HepG2 (cell line): ENCODE data around the gene NFATC4. TPM values are rescaled to one million over a fixed set of nuclear protein-coding genes. Genes with fewer than 3 reads are reported as not detected.
A peak's percentile ranks its signal among the peaks of the same experiment; 100 is the strongest.

Experiments
- CREBL2 ChIP-seq: sonication (generic); formaldehyde crosslinking; IDR thresholded peaks from 2 replicates; pipeline ENCODE4 v1.8.1; 2023; ENCODE audit warnings: missing genetic modification reagents, mild to moderate bottlenecking, borderline replicate concordance
- EZH2 ChIP-seq: conservative IDR thresholded peaks from 2 replicates; pipeline ENCODE4 v1.6.1; 2012; ENCODE audit warnings: mild to moderate bottlenecking, low read depth, low read length, moderate library complexity
- GATAD2A ChIP-seq: IDR thresholded peaks from 2 replicates; pipeline ENCODE4 v1.6.1; 2016
- HOXA3 ChIP-seq: sonication (generic); formaldehyde crosslinking; IDR thresholded peaks from 2 replicates; pipeline ENCODE4 v1.5.0; 2020; ENCODE audit warnings: missing genetic modification reagents
- IRX3 ChIP-seq: sonication (generic); formaldehyde crosslinking; IDR thresholded peaks from 2 replicates; pipeline ENCODE4 v1.8.1; 2023; ENCODE audit warnings: mild to moderate bottlenecking, low read depth, missing genetic modification reagents, borderline replicate concordance
- LCORL ChIP-seq, 2 experiments: fragments of 450-650 bp in 1 of 2; sonication (generic) in 1 of 2; formaldehyde crosslinking in 1 of 2; IDR thresholded peaks; 2 replicates each; pipeline versions ENCODE4 v1.5.0 to v1.6.1; 2017 to 2020; ENCODE audit warnings: antibody characterized with exemption in 1 of 2, missing genetic modification reagents in 1 of 2
- MIER3 ChIP-seq: IDR thresholded peaks from 2 replicates; pipeline ENCODE4 v1.6.1; 2016; ENCODE audit warnings: missing compliant biosample characterization, borderline replicate concordance
- MXD1 ChIP-seq: sonication (generic); formaldehyde crosslinking; IDR thresholded peaks from 2 replicates; pipeline ENCODE4 v1.4.0; 2020; ENCODE audit warnings: mild to moderate bottlenecking, missing genetic modification reagents
- NONO ChIP-seq, 2 experiments: fragments of 450-650 bp in 1 of 2; sonication (generic) in 1 of 2; formaldehyde crosslinking in 1 of 2; IDR thresholded peaks in 1 of 2; conservative IDR thresholded peaks in 1 of 2; 2 replicates each; pipeline versions ENCODE4 v1.6.1 to v1.8.0; 2017 to 2022; ENCODE audit warnings: mild to moderate bottlenecking in 1 of 2, missing genetic modification reagents in 1 of 2, moderate library complexity in 1 of 2
- PAX8 ChIP-seq: sonication (generic); formaldehyde crosslinking; IDR thresholded peaks from 2 replicates; pipeline ENCODE4 v1.8.0; 2022; ENCODE audit warnings: mild to moderate bottlenecking, missing genetic modification reagents, borderline replicate concordance
- RXRA ChIP-seq: sonication (generic); formaldehyde crosslinking; IDR thresholded peaks from 2 replicates; pipeline ENCODE4 v1.5.1; 2020; ENCODE audit warnings: missing genetic modification reagents
- RXRB ChIP-seq: IDR thresholded peaks from 2 replicates; pipeline ENCODE4 v1.6.1; 2016; ENCODE audit warnings: borderline replicate concordance, missing genetic modification reagents, missing compliant biosample characterization
- SOX5 ChIP-seq: IDR thresholded peaks from 2 replicates; pipeline ENCODE4 v1.6.1; 2016; ENCODE audit warnings: borderline replicate concordance
- SRY ChIP-seq: sonication (generic); formaldehyde crosslinking; IDR thresholded peaks from 2 replicates; pipeline ENCODE4 v1.8.0; 2022; ENCODE audit warnings: mild to moderate bottlenecking, missing genetic modification reagents
- ZBTB7A ChIP-seq: sonication (generic); formaldehyde crosslinking; IDR thresholded peaks from 2 replicates; pipeline ENCODE4 v1.8.0; 2022; ENCODE audit warnings: mild to moderate bottlenecking, missing genetic modification reagents
- ZNF136 ChIP-seq: sonication (generic); formaldehyde crosslinking; IDR thresholded peaks from 2 replicates; pipeline ENCODE4 v1.8.1; 2022; ENCODE audit warnings: low read depth, mild to moderate bottlenecking, moderate library complexity, missing genetic modification reagents
- ZNF180 ChIP-seq: sonication (generic); formaldehyde crosslinking; IDR thresholded peaks from 2 replicates; pipeline ENCODE4 v1.4.0; 2020; ENCODE audit warnings: low read depth, missing genetic modification reagents, borderline replicate concordance
- ZNF431 ChIP-seq: sonication (generic); formaldehyde crosslinking; IDR thresholded peaks from 2 replicates; pipeline ENCODE4 v1.9.0; 2022; ENCODE audit warnings: missing genetic modification reagents, low read depth, mild to moderate bottlenecking, borderline replicate concordance
- ZNF460 ChIP-seq: sonication (generic); formaldehyde crosslinking; IDR thresholded peaks from 2 replicates; pipeline ENCODE4 v1.5.1; 2020; ENCODE audit warnings: missing genetic modification reagents, mild to moderate bottlenecking, borderline replicate concordance
- ZNF589 ChIP-seq: sonication (generic); formaldehyde crosslinking; conservative IDR thresholded peaks from 2 replicates; pipeline ENCODE4 v1.8.0; 2022; ENCODE audit warnings: mild to moderate bottlenecking, moderate library complexity, missing genetic modification reagents
- ZNF687 ChIP-seq: sonication (generic); formaldehyde crosslinking; IDR thresholded peaks from 2 replicates; pipeline ENCODE4 v1.5.1; 2020; ENCODE audit warnings: mild to moderate bottlenecking, missing genetic modification reagents, moderate library complexity
- ZNF740 ChIP-seq: sonication (generic); formaldehyde crosslinking; IDR thresholded peaks from 2 replicates; pipeline ENCODE4 v1.4.0; 2020; ENCODE audit warnings: missing genetic modification reagents
- polyA plus RNA-seq, 8 experiments: library from polyadenylated mRNA; depleted of rRNA in 3 of 8; stranded (reverse) in 7 of 8; unstranded in 1 of 8; fragments of >200 nt; fragmentation: Illumina TruSeq in 4 of 8; extraction: Trizol in 4 of 8; gene quantifications; 2 replicates each; pipeline versions ENCODE4 v1.2.1 to v1.2.3, GENCODE V29; 2011 to 2016; ENCODE audit warnings: low read depth in 4 of 8, missing spikeins in 1 of 8, mixed read lengths in 1 of 8; ENCODE audit not compliant: insufficient read depth in 1 of 8
- total RNA-seq, 5 experiments: library from RNA; depleted of rRNA; stranded (reverse); fragments of >200 nt; fragmentation: Illumina TruSeq; extraction: Trizol; gene quantifications; 2 replicates each; pipeline ENCODE4 v1.2.3, GENCODE V29; 2016; ENCODE audit warnings: low read depth in 1 of 5

NFATC4 gene
- total and polyA plus RNA-seq, 2 of the 13 experiments (the other 11 are each of a cell fraction or from before 2014, with no cell fraction given): 0.04 to 0.15 TPM

- peak; percentile 68; the same call in 1 of the 2 replicates for TF ChIP-seq ZBTB7A (CRISPR knock-in tag)
- TF ChIP-seq SOX5: no peak
- TF ChIP-seq LCORL (IDR thresholded peaks at IDR 0.05): no peak
- TF ChIP-seq LCORL (CRISPR knock-in tag; IDR thresholded peaks at IDR 0.05): no peak
- TF ChIP-seq ZNF431: no peak; the same call in 1 of the 2 replicates
- TF ChIP-seq SRY (CRISPR knock-in tag): 0 out of 2 replicates have a peak, but pooled peaks have one; percentile 26
- TF ChIP-seq IRX3: no peak
- no peak for TF ChIP-seq ZNF180 (CRISPR knock-in tag)
- 0 out of 2 replicates have a peak, but pooled peaks have one; percentile 14 for TF ChIP-seq GATAD2A (CRISPR knock-in tag)
- no peak for TF ChIP-seq PAX8 (CRISPR knock-in tag)
- TF ChIP-seq ZNF460 (CRISPR knock-in tag): no peak
- TF ChIP-seq NONO (IDR thresholded peaks at IDR 0.05): no peak
- TF ChIP-seq NONO (CRISPR knock-in tag; conservative IDR thresholded peaks at IDR 0.05): no peak
- TF ChIP-seq HOXA3 (CRISPR knock-in tag): no peak; the same call in 1 of the 2 replicates
- peak; percentile 34; the same call in 1 of the 2 replicates for TF ChIP-seq ZNF687 (CRISPR knock-in tag)
- TF ChIP-seq RXRA (CRISPR knock-in tag): no peak
- TF ChIP-seq RXRB: no peak
- no peak for TF ChIP-seq ZNF740 (CRISPR knock-in tag)
- TF ChIP-seq MIER3 (CRISPR knock-in tag): peak; percentile 40; the same call in 1 of the 2 replicates
- no peak for TF ChIP-seq MXD1 (CRISPR knock-in tag)
- no peak for TF ChIP-seq EZH2
- no peak for TF ChIP-seq ZNF136 (CRISPR knock-in tag)
- no peak for TF ChIP-seq ZNF589 (CRISPR knock-in tag)
- TF ChIP-seq CREBL2: no peak
Measured at GRCh38 chr14:24411443-24412389, 43.7 kb downstream of the NFATC4 start (continued).
